Gastrocnemius medialis (tissue), 4 donors: ENCODE data around the gene UFD1. TPM values are rescaled to one million over a fixed set of nuclear protein-coding genes. Genes with fewer than 3 reads are reported as not detected.
"Not testable (repeated sequence)": the region's sequence is repeated elsewhere in the genome, so short reads cannot be mapped to it uniquely, and the experiment has no call there.

ENCODE experiments used
- ATAC-seq, 2 donors: fragments of 150-250 bp; one replicate each; pipeline ENCODE4 v1.9.1; 2016
- DNase-seq, 2 donors: peaks; one replicate each; pipeline ENCODE4 v3.0.0-alpha.2; 2019
- H3K27ac ChIP-seq, 4 donors: fragments of 200-600 bp; sonication (generic); 1 replicate in 1 of 4; 2 replicates in 3 of 4; pipeline ENCODE4 v1.5.1; 2016 to 2018; ENCODE audit warnings: mild to moderate bottlenecking in 2 of 4, moderate library complexity in 1 of 4
- H3K27me3 ChIP-seq, 3 donors: fragments of 200-600 bp; sonication (generic) in 2 of 3; 1 replicate in 1 of 3; 2 replicates in 2 of 3; pipeline versions ENCODE4 v1.5.1 to v1.6.0; 2016 to 2019; ENCODE audit warnings: mild to moderate bottlenecking in 1 of 3, moderate library complexity in 1 of 3
- H3K36me3 ChIP-seq, 2 donors: fragments of 200-600 bp; sonication (generic) in 1 of 2; one replicate each; pipeline ENCODE4 v1.5.1; 2017 to 2018
- H3K4me1 ChIP-seq, 2 donors: fragments of 200-600 bp; sonication (generic) in 1 of 2; one replicate each; pipeline ENCODE4 v1.5.1; 2016 to 2017; ENCODE audit warnings: mild to moderate bottlenecking in 2 of 2
- H3K4me3 ChIP-seq, 4 donors: fragments of 200-600 bp; sonication (generic) in 3 of 4; 1 replicate in 1 of 4; 2 replicates in 3 of 4; pipeline ENCODE4 v1.5.1; 2016 to 2019; ENCODE audit warnings: mild to moderate bottlenecking in 2 of 4
- H3K9me3 ChIP-seq, 3 donors: fragments of 200-600 bp; sonication (generic) in 2 of 3; 1 replicate in 1 of 3; 2 replicates in 2 of 3; pipeline ENCODE4 v1.5.1; 2016 to 2019
- CTCF ChIP-seq, 5 experiments: fragments of 450-650 bp in 3 of 5; fragments of 200-600 bp in 2 of 5; sonication (generic) in 2 of 5; IDR thresholded peaks in 4 of 5; conservative IDR thresholded peaks in 1 of 5; 1 replicate in 4 of 5; 2 replicates in 1 of 5; pipeline ENCODE4 v1.5.1; 2016 to 2019; ENCODE audit warnings: antibody characterized with exemption in 5 of 5, mild to moderate bottlenecking in 3 of 5, moderate library complexity in 3 of 5
- POLR2A ChIP-seq, 2 donors: fragments of 450-650 bp; IDR thresholded peaks; one replicate each; pipeline ENCODE4 v1.6.1; 2017; ENCODE audit warnings: antibody characterized with exemption in 2 of 2, mild to moderate bottlenecking in 2 of 2, moderate library complexity in 2 of 2
- in situ Hi-C, 4 donors: fragments of 200-750 bp; cut with MboI; loops; one replicate each; pipeline versions ENCODE4 v1.15.0 to v1.8.0; 2017; ENCODE audit warnings: low sequenced_read_pairs in 4 of 4
- intact Hi-C: fragments of 100-400 bp; cut with DNase I; formaldehyde crosslinking; loops from one replicate; pipeline ENCODE4 v1.15.1; 2023; ENCODE audit warnings: low total_unique reads
- total RNA-seq, 4 donors: library from RNA; depleted of rRNA; stranded (reverse); fragments of >200 nt; gene quantifications; one replicate each; pipeline versions ENCODE4 v1.1.0 to v1.2.3, GENCODE V29; 2016

UFD1 gene
- total RNA-seq, 4 donors from 2014 or later, result 106 to 199 (median 165) TPM

- Histone ChIP-seq H3K36me3 (peaks cover 0 to 32% of the 10 kb centered on the region in 2 donors), H3K27me3 (no peaks in the 10 kb centered on the region), H3K27ac (peak overlapping the region; percentile 91 to 100 (median 96)), H3K4me1 (peaks cover 53 to 57% of the 10 kb centered on the region in 2 donors), H3K4me3 (peak overlapping the region; percentile 77 to 93 (median 86)), H3K9me3 (no peaks in the 10 kb centered on the region)
- intact Hi-C loops (loop anchor here (1.0 kb wide), 2 partner anchors 14 to 33 kb away; partner anchors contain the start of genes CDC45, MRPL40 and UFD1), in situ Hi-C loops (loop anchor here in 2 of 4 donors (10.0 kb wide), 2 partner anchors 152 to 162 kb away; partner anchors contain the start of gene CLTCL1 (in 1 of the 2))
- peak; percentile 2 to 9 for ATAC-seq
- DNase-seq, result no peak
- TF ChIP-seq POLR2A (IDR thresholded peaks at IDR 0.05), result no peak
- TF ChIP-seq CTCF (IDR thresholded peaks at IDR 0.05 in 4 of 5, conservative IDR thresholded peaks at IDR 0.05 in 1 of 5), result no peak
Measured at GRCh38 chr22:19446603-19447329, 32.2 kb downstream of the UFD1 start.

GRCh38 chr22:19445279-19445982 lies 33.6 kb downstream of the UFD1 start:
- peak overlapping the region in 3 of 4 donors; percentile 77 to 93 (median 79) for H3K4me3 ChIP-seq
- in situ Hi-C loops, result loop anchor here in 2 of 4 donors (10.0 kb wide), 2 partner anchors 151 to 161 kb away; partner anchors contain the start of gene CLTCL1 (in 1 of the 2)

GRCh38 chr22:19443544-19444211 lies 35.3 kb downstream of the UFD1 start:
- Histone ChIP-seq H3K27ac (peak overlapping the region; percentile 91 to 100 (median 96)), H3K36me3 (peaks cover 0 to 15% of the 10 kb centered on the region in 2 donors), H3K9me3 (no peaks in the 10 kb centered on the region), H3K4me3 (no peak overlapping the region), H3K4me1 (peaks cover 79 to 87% of the 10 kb centered on the region in 2 donors), H3K27me3 (no peaks in the 10 kb centered on the region)
- ATAC-seq (no peak), DNase-seq (no peak)
- TF ChIP-seq POLR2A (IDR thresholded peaks at IDR 0.05), result no peak
- TF ChIP-seq CTCF (IDR thresholded peaks at IDR 0.05 in 4 of 5, conservative IDR thresholded peaks at IDR 0.05 in 1 of 5), result no peak
- in situ Hi-C loops (loop anchor here in 2 of 4 donors (10.0 kb wide), 2 partner anchors 149 to 159 kb away; partner anchors contain the start of gene CLTCL1 (in 1 of the 2)), intact Hi-C loops (loop anchor here (2.0 kb wide), 1 partner anchor 153 kb away; the partner anchor contains the start of gene CLTCL1)

More at GRCh38 chr22:19445279-19445982, 33.6 kb downstream of the UFD1 start:
- not testable (repeated sequence) for DNase-seq, H3K9me3 ChIP-seq, ATAC-seq, H3K27me3 ChIP-seq
- intact Hi-C loops, result loop anchor here (2.0 kb wide), 1 partner anchor 155 kb away; the partner anchor contains the start of gene CLTCL1
- Histone ChIP-seq H3K36me3 (peaks cover 0 to 22% of the 10 kb centered on the region in 2 donors), H3K4me1 (peaks cover 67 to 70% of the 10 kb centered on the region in 2 donors), H3K27ac (peak overlapping the region; percentile 91 to 100 (median 96))

GRCh38 chr22:19442166-19442565 lies 36.8 kb downstream of the UFD1 start:
- ATAC-seq (peak; percentile 83 to 86), DNase-seq (peak; percentile 75)
- peak overlapping the region; percentile 91 to 100 (median 96) for H3K27ac ChIP-seq
- peak overlapping the region in 1 of 4 donors; percentile 10 for H3K4me3 ChIP-seq
- intact Hi-C loops, result no loop called here
- no peaks in the 10 kb centered on the region for H3K9me3 ChIP-seq
- H3K36me3 ChIP-seq, result peaks cover 0 to 15% of the 10 kb centered on the region in 2 donors
- in situ Hi-C loops, result loop anchor here in 2 of 4 donors (10.0 kb wide), 2 partner anchors 147 to 157 kb away; partner anchors contain the start of gene CLTCL1 (in 1 of the 2)
- no peaks in the 10 kb centered on the region for H3K27me3 ChIP-seq
- H3K4me1 ChIP-seq, result peaks cover 80 to 90% of the 10 kb centered on the region in 2 donors
- TF ChIP-seq POLR2A (IDR thresholded peaks at IDR 0.05) (peak; percentile 60 to 85), CTCF (IDR thresholded peaks at IDR 0.05 in 4 of 5, conservative IDR thresholded peaks at IDR 0.05 in 1 of 5) (no peak)
